GM21786 (cell line): Measurements from ENCODE around the gene CRADD.
"Not testable (repeated sequence)": the region's sequence is repeated elsewhere in the genome, so short reads cannot be mapped to it uniquely, and the experiment has no call there.

ENCODE experiments used
- ATAC-seq: cut with Tn5 transposase; IDR thresholded peaks from one replicate; pipeline ENCODE4 v1.9.1; 2021; ENCODE audit not compliant: unreplicated experiment

The CRADD gene

DNA sequence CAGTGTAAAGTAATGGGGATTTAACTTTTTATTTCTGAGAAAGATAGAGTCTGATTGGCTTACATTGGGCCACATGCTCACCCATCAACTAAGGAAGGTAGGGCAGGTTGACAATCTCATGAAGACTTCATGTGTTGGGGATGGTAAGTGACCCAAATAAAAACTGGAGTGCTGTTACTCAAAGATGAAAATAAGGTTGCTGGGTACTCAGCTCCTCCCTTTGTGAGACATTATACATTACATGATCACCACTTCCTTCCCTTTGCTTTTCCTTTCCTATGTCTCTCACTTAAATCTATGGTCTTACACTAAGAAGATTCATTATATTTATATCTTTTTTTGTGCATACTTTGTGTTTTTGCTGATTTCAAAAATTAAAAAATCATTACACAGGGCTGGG, 247.2 kb downstream of the CRADD start:
- ATAC-seq: no peak

DNA sequence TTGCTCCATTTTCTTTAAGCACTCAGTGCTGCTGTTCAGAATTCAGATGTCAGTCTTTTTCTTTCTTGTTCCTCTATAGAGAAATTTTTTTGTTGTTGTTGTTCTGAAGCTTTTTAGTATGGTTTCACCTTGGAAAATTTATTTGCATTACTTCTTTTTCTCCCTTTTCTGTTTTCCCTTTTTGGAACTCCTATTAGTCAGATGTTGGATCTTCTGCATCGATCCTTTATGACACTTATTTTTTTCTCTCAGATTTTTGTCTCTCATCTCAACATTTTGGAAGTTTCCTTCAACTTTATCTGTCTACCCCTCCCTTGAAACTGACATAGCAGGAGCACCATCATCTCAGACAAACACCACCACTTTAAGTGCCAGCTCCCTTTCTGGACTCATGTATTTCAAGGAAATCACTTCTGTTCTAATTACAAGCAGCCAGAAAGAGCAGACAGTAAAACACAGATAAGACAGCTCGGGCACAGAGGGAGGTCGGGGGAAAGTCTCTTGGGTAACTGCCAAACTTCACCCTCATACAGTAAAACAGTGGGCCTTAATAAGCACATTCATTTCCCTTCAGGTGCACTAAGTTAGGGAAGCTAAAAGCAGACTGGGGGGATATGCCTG, 248.5 kb downstream of the CRADD start:
- ATAC-seq: no peak

DNA sequence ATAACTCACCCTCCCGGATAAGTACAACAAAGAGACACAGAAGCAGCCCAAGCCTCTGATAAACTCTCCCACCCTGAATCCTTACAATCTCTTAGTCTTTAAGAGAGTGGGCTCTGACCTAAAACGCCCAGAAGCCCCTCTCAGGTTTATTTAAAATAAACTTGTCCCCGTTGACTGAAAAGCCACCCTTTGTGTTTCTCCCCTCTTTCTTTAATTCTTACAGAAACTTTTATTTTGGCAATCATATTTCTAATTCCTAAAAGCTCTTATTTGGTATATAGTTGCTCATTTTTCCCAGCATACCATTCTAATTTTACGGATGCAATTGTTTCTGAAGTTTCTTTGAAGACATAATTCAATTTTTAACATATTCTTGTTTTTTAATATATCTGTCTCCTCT, 249.1 kb downstream of the CRADD start:
- ATAC-seq: no peak

DNA sequence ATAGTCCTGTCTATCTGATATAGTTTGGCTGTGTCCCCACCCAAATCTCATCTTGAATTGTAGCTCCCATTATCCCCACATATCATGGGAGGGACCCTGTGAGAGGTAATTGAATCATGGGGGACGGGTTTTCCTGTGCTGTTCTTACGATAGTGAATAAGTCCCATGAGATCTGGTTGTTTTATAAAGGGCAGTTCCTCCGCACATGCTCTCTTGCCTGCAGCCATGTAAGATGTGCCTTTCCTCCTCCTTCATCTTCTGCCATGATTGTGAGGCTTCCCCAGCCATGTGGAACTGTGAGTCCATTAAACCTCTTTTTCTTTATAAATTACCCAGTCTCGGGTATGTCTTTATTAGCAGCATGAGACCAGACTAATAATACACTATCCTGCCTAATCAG, 251.9 kb downstream of the CRADD start:
- not testable (repeated sequence) for ATAC-seq

DNA sequence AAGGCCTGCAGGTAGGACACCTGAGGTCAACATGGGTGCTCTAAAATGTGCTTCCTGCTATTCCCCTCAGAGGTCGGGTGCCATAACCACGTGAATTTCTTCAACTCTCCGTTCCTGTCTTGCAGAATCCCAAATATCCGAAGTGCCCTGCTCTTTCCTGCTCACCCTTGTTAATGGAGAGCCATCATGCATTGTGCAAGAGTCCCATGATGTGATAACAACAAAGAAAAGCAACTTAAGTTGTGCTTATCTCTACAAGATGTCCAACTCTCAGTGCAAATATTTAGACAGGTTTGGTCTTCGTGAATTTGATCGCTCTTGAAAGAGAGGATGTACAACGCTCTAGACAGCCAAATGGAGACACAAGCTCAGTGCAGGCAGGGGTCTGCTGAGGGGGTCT, 260.6 kb downstream of the CRADD start:
- ATAC-seq: no peak

DNA sequence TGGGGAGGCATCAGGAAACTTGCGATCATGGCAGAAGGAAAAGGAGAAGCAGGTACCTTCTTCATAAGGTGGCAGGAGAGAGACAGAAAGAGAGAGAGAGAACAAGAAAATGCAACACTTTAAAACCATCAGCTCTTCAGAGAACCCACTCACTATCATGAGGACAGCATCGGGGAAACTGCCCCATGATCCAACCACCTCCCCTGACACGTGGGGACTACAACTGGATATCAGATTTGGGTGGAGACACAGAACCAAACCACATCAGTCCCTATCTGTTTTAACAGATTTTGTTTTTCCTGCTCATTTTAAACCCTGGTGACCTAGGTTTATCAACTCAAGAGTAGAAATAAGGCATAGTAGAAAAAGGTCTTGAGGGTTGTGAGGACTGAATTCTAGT, 261.1 kb downstream of the CRADD start:
- no peak for ATAC-seq

DNA sequence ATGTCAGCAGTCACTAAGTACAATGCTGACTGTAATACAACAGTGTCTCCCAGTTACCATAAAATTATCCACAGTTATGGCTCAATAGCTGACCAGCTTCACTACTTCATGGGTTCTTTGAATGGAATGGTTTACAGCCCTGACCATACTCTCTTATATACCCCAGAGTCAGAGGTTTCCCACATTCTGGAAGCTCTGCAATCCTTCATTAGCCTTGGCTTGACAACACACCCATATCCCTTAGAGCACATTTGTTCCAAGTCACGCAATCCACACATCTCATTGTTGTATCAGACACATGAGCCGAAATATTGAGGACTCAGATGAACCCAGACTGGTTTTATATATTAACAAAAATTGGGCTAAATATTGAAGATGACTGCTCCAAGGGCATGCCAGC, 261.8 kb downstream of the CRADD start:
- no peak for ATAC-seq

DNA sequence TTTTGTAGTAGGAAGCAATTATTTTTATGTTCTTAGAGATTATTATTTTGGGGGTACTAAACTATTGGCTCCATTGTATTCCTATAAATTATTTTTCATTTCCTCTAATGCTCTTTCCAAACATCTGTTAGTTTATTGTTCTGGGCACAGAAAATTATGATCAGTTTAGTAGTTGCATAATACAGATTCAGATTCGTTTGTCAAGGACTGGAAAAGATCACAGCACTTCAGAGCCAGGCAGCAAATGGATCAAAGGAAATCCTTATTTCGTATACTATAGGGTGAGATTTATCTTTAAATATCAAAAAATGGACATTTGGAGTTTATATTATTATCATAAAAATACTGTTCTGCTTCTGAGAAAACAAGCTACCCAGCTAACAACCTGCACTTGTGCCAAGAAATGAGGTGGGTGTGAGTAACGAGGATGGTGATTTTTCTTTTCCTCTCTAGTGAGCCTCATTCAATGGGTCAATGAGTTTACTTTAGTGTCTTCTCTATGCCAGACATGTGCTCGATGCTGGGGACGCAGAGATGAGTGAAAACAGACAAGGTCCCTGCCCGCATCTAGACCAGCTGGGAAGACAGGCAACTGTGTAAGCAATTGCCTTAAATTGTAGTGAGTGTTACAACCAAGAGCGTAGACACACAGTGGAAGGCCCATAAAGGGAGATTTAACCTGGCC, 262.6 kb downstream of the CRADD start:
- ATAC-seq: no peak

DNA sequence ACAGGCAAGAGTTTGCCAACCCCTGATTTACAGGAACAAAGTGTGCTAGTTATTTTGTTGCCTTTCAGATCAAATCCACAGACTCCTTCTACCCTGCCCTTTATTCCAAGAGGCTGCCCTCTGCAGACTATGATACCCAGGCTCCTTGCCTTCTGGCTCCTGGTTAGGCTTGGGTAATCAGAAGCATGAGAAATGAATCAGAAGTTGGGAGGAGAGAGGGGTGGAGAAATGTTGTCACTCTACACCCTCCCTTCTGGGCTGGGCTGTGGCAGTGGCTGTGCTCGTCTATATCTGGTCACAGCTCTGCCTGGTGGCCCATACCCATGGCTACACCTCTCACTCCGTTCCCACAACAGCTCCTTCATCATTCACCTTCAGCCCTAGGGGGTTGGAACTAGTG, 266.6 kb downstream of the CRADD start:
- no peak for ATAC-seq

DNA sequence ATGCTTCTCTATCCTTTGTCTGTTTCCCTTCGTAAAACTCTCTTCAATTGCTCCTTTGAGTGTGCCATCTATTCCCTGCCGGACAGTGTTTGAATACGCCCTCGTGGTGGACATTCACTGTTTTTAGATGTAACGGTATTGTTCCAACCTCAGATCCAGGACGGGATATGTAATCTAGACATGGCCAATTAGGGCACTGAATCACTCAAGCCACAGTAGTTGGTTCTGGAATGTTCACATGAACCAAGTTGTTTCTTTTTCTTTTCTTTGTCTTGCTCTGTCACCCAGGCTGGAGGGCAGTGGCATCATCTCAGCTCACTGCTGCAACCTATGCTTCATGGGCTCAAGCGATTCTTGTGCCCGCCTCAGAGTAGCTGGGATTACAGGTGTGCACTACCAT, 267.0 kb downstream of the CRADD start:
- no peak for ATAC-seq
